ENCODE data around the gene UQCC3. TPM values are rescaled to one million over a fixed set of nuclear protein-coding genes. Genes with fewer than 3 reads are reported as not detected.

The UQCC3 gene
- total and polyA plus RNA-seq, 2 of the 13 experiments (the other 11 are each of a cell fraction or from before 2014, with no cell fraction given) = 7.7 to 16.0 TPM

DNA sequence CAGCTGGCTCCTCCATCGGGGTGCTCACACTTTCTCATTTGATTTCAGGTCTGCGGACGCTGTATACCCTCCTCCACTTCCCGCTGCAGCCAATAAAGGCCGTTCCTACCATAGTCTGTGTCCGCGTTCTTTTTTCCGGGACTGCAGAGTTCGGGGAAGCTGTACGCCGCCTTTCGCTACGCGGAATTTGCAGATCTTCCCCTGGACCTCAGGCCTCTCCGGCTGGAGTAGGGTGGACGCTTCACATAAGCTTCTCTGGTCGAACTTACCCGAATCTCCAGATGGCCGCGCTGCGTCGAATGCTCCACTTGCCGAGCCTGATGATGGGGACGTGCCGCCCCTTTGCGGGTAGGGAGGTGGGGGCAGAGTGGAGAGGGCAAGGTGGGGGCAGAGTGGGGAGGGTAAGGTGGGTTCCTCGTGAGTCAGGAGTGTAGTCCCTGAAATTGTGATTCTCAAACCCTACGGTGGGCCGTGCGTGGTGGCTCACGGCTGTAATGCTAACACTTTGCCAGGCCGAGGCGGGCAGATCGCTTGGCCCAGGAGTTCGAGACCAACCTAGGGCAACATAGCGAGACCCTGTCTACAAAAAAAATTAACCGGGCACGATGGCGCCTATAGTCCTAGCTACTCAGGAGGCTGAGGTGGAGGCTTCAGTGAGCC lies 5.7 kb upstream of the UQCC3 start:
- FAIRE-seq = no peak
- POLR2A ChIA-PET = interaction anchor here (0.7 to 4.5 kb wide), 36 partner anchors 10 to 272 kb away, joined by 3 to 186 read pairs (median 11); partner anchors contain the start of genes AHNAK, B3GAT3, BSCL2 and EEF1G
- TF ChIP-seq MTA3 (CRISPR knock-in tag; IDR thresholded peaks at IDR 0.05) = no peak
- peak; percentile 42; the same call in 1 of the 2 replicates for TF ChIP-seq NCOA1 (CRISPR knock-in tag; IDR thresholded peaks at IDR 0.05)
- TF ChIP-seq PRPF4 (IDR thresholded peaks at IDR 0.05; ENCODE audit: low read depth, low read length, poor library complexity, severe bottlenecking) = no peak
- no peak for TF ChIP-seq ESRRA (CRISPR knock-in tag; IDR thresholded peaks at IDR 0.05; ENCODE audit: low read depth)
- TF ChIP-seq MTERF4 (CRISPR knock-in tag; IDR thresholded peaks at IDR 0.05) = peak; percentile 70; the same call in 1 of the 2 replicates
- TF ChIP-seq, protein P1, sequence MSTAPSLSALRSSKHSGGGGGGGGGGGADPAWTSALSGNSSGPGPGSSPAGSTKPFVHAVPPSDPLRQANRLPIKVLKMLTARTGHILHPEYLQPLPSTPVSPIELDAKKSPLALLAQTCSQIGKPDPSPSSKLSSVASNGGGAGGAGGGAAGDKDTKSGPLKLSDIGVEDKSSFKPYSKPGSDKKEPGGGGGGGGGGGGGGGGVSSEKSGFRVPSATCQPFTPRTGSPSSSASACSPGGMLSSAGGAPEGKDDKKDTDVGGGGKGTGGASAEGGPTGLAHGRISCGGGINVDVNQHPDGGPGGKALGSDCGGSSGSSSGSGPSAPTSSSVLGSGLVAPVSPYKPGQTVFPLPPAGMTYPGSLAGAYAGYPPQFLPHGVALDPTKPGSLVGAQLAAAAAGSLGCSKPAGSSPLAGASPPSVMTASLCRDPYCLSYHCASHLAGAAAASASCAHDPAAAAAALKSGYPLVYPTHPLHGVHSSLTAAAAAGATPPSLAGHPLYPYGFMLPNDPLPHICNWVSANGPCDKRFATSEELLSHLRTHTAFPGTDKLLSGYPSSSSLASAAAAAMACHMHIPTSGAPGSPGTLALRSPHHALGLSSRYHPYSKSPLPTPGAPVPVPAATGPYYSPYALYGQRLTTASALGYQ (CRISPR knock-in tag; IDR thresholded peaks at IDR 0.05) = 0 out of 2 replicates have a peak, but pooled peaks have one; percentile 3
- TF ChIP-seq MTF2 (CRISPR knock-in tag; IDR thresholded peaks at IDR 0.05; ENCODE audit: borderline replicate concordance) = 0 out of 2 replicates have a peak, but pooled peaks have one; percentile 30
- peak; percentile 38; the same call in 1 of the 2 replicates for TF ChIP-seq POLR2AphosphoS5 (IDR thresholded peaks at IDR 0.05; ENCODE audit: low read depth, low read length)
- TF ChIP-seq ZNF768 (CRISPR knock-in tag; IDR thresholded peaks at IDR 0.05) = no peak
- no peak for TF ChIP-seq ZNF329 (CRISPR knock-in tag; IDR thresholded peaks at IDR 0.05; ENCODE audit: low read depth)
- 0 out of 2 replicates have a peak, but pooled peaks have one; percentile 29 for TF ChIP-seq ZNF709 (CRISPR knock-in tag; IDR thresholded peaks at IDR 0.05)
- no peak for TF ChIP-seq LBX2 (CRISPR knock-in tag; IDR thresholded peaks at IDR 0.05; ENCODE audit: borderline replicate concordance)
- TF ChIP-seq KMT2A (CRISPR knock-in tag; IDR thresholded peaks at IDR 0.05) = peak; percentile 23; the same call in 1 of the 2 replicates
- TF ChIP-seq, protein P2, sequence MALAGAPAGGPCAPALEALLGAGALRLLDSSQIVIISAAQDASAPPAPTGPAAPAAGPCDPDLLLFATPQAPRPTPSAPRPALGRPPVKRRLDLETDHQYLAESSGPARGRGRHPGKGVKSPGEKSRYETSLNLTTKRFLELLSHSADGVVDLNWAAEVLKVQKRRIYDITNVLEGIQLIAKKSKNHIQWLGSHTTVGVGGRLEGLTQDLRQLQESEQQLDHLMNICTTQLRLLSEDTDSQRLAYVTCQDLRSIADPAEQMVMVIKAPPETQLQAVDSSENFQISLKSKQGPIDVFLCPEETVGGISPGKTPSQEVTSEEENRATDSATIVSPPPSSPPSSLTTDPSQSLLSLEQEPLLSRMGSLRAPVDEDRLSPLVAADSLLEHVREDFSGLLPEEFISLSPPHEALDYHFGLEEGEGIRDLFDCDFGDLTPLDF (CRISPR knock-in tag; IDR thresholded peaks at IDR 0.05) = 0 out of 2 replicates have a peak, but pooled peaks have one; percentile 24
- TF ChIP-seq PTBP1 (IDR thresholded peaks at IDR 0.05; ENCODE audit: low read depth, low read length, poor library complexity, severe bottlenecking) = peak; percentile 11
- 0 out of 2 replicates have a peak, but pooled peaks have one; percentile 12 for TF ChIP-seq SMAD9 (CRISPR knock-in tag; IDR thresholded peaks at IDR 0.05)
- 0 out of 2 replicates have a peak, but pooled peaks have one; percentile 18 for TF ChIP-seq ZNF260 (CRISPR knock-in tag; IDR thresholded peaks at IDR 0.05; ENCODE audit: borderline replicate concordance, low read depth)
- TF ChIP-seq ZNF569 (CRISPR knock-in tag; IDR thresholded peaks at IDR 0.05; ENCODE audit: borderline replicate concordance) = 0 out of 2 replicates have a peak, but pooled peaks have one; percentile 18
- no peak for TF ChIP-seq ZNF839 (CRISPR knock-in tag; IDR thresholded peaks at IDR 0.05; ENCODE audit: borderline replicate concordance)
- TF ChIP-seq ZSCAN9 (CRISPR knock-in tag; IDR thresholded peaks at IDR 0.05; ENCODE audit: borderline replicate concordance) = no peak

More for the DNA sequence above, 5.7 kb upstream of the UQCC3 start:
- Histone ChIP-seq H3K27ac (ENCODE audit: extremely low read length, insufficient read depth, low read length) (peak overlapping the region; percentile 84), H3K79me2 (ENCODE audit: insufficient read depth, low read length) (peaks cover 35% of the 10 kb centered on the region), H3K4me1 (ENCODE audit: insufficient read depth, low read length) (peaks cover 53% of the 10 kb centered on the region), H3K4me2 (ENCODE audit: low read depth, low read length) (peak overlapping the region; percentile 85), H3K9ac (ENCODE audit: insufficient read depth, low read depth, low read length) (peak overlapping the region; percentile 91), H3K4me3 (replicated peaks in 1 of 3; ENCODE audit: insufficient read depth in 1 of 3, low read depth in 2 of 3, low read length in 3 of 3) (peak overlapping the region; percentile 69 to 97 (median 91)), H4K20me1 (ENCODE audit: insufficient read depth, low read length) (no peaks in the 10 kb centered on the region; the same call in none of the 2 replicates), H3K9me3 (ENCODE audit: low read length) (no peaks in the 10 kb centered on the region), H2AFZ (ENCODE audit: low read length) (no peak overlapping the region), H3K27me3 (ENCODE audit: control insufficient read depth in 1 of 2, insufficient read depth in 2 of 2, low read length in 2 of 2) (no peaks in the 10 kb centered on the region; a peak in 1 of 5 replicates), H3K36me3 (replicated peaks in 1 of 2; ENCODE audit: control insufficient read depth in 1 of 2, insufficient read depth in 2 of 2, low read length in 2 of 2) (peaks cover 0 to 15% of the 10 kb centered on the region in 2 experiments; a peak in 2 of 5 replicates)
- CTCF ChIA-PET (ENCODE audit: low intra/inter-chr PET ratio, low total read pairs) = no interaction called here
- BruUV-seq (replicated peaks) = no TSS peak
- peak; percentile 13 for ATAC-seq
- no peak for DNase-seq (ENCODE audit: low spot score)
- 2% methylated on average over 35 of the region's 39 CpGs for WGBS (ENCODE audit: low lambda C conversion rate)
- intact Hi-C loops (cut with micrococcal nuclease; ENCODE audit: unreplicated experiment) (no loop called here), in situ Hi-C loops (cut with HindIII; ENCODE audit: extremely low pct_ligation_motif_present, low pct_unique_long_range_greater_than_20kb) (no loop called here)
